ENCODE measurements around the gene KCNQ1OT1.

- TF ChIP-seq, protein P1, sequence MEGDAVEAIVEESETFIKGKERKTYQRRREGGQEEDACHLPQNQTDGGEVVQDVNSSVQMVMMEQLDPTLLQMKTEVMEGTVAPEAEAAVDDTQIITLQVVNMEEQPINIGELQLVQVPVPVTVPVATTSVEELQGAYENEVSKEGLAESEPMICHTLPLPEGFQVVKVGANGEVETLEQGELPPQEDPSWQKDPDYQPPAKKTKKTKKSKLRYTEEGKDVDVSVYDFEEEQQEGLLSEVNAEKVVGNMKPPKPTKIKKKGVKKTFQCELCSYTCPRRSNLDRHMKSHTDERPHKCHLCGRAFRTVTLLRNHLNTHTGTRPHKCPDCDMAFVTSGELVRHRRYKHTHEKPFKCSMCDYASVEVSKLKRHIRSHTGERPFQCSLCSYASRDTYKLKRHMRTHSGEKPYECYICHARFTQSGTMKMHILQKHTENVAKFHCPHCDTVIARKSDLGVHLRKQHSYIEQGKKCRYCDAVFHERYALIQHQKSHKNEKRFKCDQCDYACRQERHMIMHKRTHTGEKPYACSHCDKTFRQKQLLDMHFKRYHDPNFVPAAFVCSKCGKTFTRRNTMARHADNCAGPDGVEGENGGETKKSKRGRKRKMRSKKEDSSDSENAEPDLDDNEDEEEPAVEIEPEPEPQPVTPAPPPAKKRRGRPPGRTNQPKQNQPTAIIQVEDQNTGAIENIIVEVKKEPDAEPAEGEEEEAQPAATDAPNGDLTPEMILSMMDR (conservative IDR thresholded peaks at IDR 0.05 in 1 of 2, IDR thresholded peaks at IDR 0.05 in 1 of 2; ENCODE audit: extremely low read depth in 1 of 2, insufficient read depth in 1 of 2, low read depth in 1 of 2, low read length in 2 of 2): no peak
- TF ChIP-seq EZH2 (IDR thresholded peaks at IDR 0.05; ENCODE audit: borderline replicate concordance, low read length): no peak
Observed at GRCh38 chr11:2685051-2685450, 14.7 kb downstream of the KCNQ1OT1 start.

Measured in mammary epithelial cell (primary cell).